Measurements from ENCODE around the gene FBXW4. TPM values are rescaled to one million over a fixed set of nuclear protein-coding genes. Genes with fewer than 3 reads are reported as not detected.
A peak's percentile ranks its signal among the peaks of the same experiment; 100 is the strongest.

Gene FBXW4
- total RNA-seq, 1 donor from 2014 or later: 21.9 TPM

DNA sequence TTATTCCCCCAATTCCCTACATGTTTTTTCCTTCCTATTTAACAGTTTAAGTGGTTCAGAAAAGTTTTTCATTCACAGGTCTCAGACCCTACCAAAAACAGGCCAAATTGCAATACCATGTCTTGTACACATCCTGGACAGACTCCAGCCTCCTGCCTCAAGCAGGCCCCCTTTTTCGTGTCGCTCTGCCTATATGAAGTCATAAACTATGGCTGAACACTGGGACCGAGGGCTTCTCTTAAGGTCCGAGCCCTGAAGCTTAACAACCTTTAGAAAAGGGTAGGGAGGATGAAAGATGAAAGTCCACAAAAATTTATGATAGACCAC is 1.4 kb downstream of the FBXW4 start:
- H3K9ac ChIP-seq (ENCODE audit: low read length): peak overlapping the region; percentile 99
- no peaks in the 10 kb centered on the region for H3K36me3 ChIP-seq (ENCODE audit: insufficient read depth, low read length)
- H3K9me3 ChIP-seq (ENCODE audit: insufficient read depth, low read depth, low read length): no peaks in the 10 kb centered on the region
- Mint-ChIP-seq H3K4me1 (ENCODE audit: low read depth, unreplicated experiment) (peaks cover 23% of the 10 kb centered on the region), H3K9me3 (ENCODE audit: unreplicated experiment) (no peaks in the 10 kb centered on the region), H3K27ac (ENCODE audit: unreplicated experiment) (peak overlapping the region; percentile 90), H3K4me3 (ENCODE audit: unreplicated experiment) (peak overlapping the region; percentile 89), H3K27me3 (ENCODE audit: low read depth, unreplicated experiment) (no peaks in the 10 kb centered on the region), H3K36me3 (ENCODE audit: low read depth, unreplicated experiment) (no peaks in the 10 kb centered on the region)
- peak overlapping the region; percentile 90 for H3K27ac ChIP-seq (ENCODE audit: low read depth, low read length)
- TF ChIP-seq, protein P1, sequence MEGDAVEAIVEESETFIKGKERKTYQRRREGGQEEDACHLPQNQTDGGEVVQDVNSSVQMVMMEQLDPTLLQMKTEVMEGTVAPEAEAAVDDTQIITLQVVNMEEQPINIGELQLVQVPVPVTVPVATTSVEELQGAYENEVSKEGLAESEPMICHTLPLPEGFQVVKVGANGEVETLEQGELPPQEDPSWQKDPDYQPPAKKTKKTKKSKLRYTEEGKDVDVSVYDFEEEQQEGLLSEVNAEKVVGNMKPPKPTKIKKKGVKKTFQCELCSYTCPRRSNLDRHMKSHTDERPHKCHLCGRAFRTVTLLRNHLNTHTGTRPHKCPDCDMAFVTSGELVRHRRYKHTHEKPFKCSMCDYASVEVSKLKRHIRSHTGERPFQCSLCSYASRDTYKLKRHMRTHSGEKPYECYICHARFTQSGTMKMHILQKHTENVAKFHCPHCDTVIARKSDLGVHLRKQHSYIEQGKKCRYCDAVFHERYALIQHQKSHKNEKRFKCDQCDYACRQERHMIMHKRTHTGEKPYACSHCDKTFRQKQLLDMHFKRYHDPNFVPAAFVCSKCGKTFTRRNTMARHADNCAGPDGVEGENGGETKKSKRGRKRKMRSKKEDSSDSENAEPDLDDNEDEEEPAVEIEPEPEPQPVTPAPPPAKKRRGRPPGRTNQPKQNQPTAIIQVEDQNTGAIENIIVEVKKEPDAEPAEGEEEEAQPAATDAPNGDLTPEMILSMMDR (IDR thresholded peaks at IDR 0.05; ENCODE audit: insufficient read depth, low read depth, low read length): no peak
- TF ChIP-seq EZH2 (IDR thresholded peaks at IDR 0.05; ENCODE audit: insufficient read depth, low read length): no peak
- H3K4me2 ChIP-seq (ENCODE audit: low read length): peak overlapping the region; percentile 98
- no peaks in the 10 kb centered on the region for H3K27me3 ChIP-seq (ENCODE audit: insufficient read depth, low read length)
- H2AFZ ChIP-seq (ENCODE audit: low read depth, low read length): peak overlapping the region; percentile 97
- peak overlapping the region; percentile 78 for H3K4me3 ChIP-seq (ENCODE audit: insufficient read depth, low read depth, low read length)
- peaks cover 53% of the 10 kb centered on the region for H3K79me2 ChIP-seq (ENCODE audit: insufficient read depth, low read length)
- FAIRE-seq (no peak), DNase-seq (ENCODE audit: low read depth) (peak; percentile 50)
- H4K20me1 ChIP-seq (ENCODE audit: insufficient read depth, low read length): no peaks in the 10 kb centered on the region
- peaks cover 4% of the 10 kb centered on the region for H3K4me1 ChIP-seq (ENCODE audit: insufficient read depth, low read length)

DNA sequence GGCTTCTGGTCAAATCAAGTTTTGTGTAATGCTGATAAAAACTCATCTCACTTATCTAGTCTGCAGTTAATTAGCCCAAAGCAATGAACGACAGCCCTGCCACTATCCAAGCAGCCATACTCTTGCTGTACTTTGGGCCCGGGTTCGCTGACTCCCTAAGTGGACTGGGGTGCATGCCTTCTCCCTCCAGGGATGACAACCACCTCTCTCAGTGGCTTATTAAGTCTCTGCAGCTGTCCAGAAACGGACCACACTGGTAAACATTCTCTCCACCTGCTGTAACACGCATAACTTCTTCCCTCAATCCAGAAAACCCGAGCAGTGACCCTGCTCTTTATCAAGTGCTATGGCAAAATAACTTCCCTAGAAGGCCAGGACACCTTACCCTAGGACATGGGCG is 3.9 kb downstream of the FBXW4 start:
- DNase-seq (ENCODE audit: low read depth): no peak
- Histone ChIP-seq H3K79me2 (ENCODE audit: insufficient read depth, low read length) (peaks cover 65% of the 10 kb centered on the region), H3K4me3 (ENCODE audit: insufficient read depth, low read depth, low read length) (no peak overlapping the region)

DNA sequence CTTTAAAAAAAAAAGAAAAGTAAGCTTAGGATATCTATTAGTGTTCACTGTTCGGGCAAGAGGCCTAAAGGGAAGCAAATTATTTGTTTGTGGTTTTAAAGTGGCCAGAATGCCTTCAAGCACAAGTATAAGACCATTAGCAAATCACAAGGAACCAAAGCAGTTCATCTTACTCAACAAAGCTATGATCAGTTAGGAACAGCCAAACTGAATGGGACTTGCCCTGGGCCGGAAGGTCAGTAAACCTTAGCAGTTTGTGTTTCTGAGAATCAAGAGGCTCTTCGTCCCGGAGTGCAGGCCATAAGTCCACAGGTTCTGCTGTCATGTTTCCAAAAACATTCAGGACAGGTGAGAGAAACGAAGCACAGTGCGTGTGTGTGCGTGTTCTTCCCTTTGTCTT is 4.5 kb downstream of the FBXW4 start:
- H3K27ac ChIP-seq (ENCODE audit: low read depth, low read length): no peak overlapping the region
- Mint-ChIP-seq H3K27me3 (ENCODE audit: low read depth, unreplicated experiment) (no peaks in the 10 kb centered on the region), H3K36me3 (ENCODE audit: low read depth, unreplicated experiment) (no peaks in the 10 kb centered on the region), H3K27ac (ENCODE audit: unreplicated experiment) (no peak overlapping the region), H3K4me1 (ENCODE audit: low read depth, unreplicated experiment) (peaks cover 33% of the 10 kb centered on the region), H3K4me3 (ENCODE audit: unreplicated experiment) (no peak overlapping the region), H3K9me3 (ENCODE audit: unreplicated experiment) (no peaks in the 10 kb centered on the region)
- no peaks in the 10 kb centered on the region for H3K36me3 ChIP-seq (ENCODE audit: insufficient read depth, low read length)
- H3K4me1 ChIP-seq (ENCODE audit: insufficient read depth, low read length): peaks cover 18% of the 10 kb centered on the region
- H4K20me1 ChIP-seq (ENCODE audit: insufficient read depth, low read length): peaks cover 11% of the 10 kb centered on the region
- FAIRE-seq: no peak
- TF ChIP-seq EZH2 (IDR thresholded peaks at IDR 0.05; ENCODE audit: insufficient read depth, low read length): no peak
- TF ChIP-seq, protein P1 (IDR thresholded peaks at IDR 0.05; ENCODE audit: insufficient read depth, low read depth, low read length): no peak
- no peaks in the 10 kb centered on the region for H3K27me3 ChIP-seq (ENCODE audit: insufficient read depth, low read length)
- DNase-seq (ENCODE audit: low read depth): peak; percentile 49
- peaks cover 60% of the 10 kb centered on the region for H3K79me2 ChIP-seq (ENCODE audit: insufficient read depth, low read length)
- H3K4me2 ChIP-seq (ENCODE audit: low read length): no peak overlapping the region
- H3K4me3 ChIP-seq (ENCODE audit: insufficient read depth, low read depth, low read length): no peak overlapping the region
- no peak overlapping the region for H2AFZ ChIP-seq (ENCODE audit: low read depth, low read length)
- H3K9ac ChIP-seq (ENCODE audit: low read length): no peak overlapping the region
- no peaks in the 10 kb centered on the region for H3K9me3 ChIP-seq (ENCODE audit: insufficient read depth, low read depth, low read length)

More for the DNA sequence above, 3.9 kb downstream of the FBXW4 start:
- Histone ChIP-seq H4K20me1 (ENCODE audit: insufficient read depth, low read length) (peaks cover 11% of the 10 kb centered on the region), H3K9ac (ENCODE audit: low read length) (no peak overlapping the region), H3K4me2 (ENCODE audit: low read length) (no peak overlapping the region), H2AFZ (ENCODE audit: low read depth, low read length) (no peak overlapping the region), H3K4me1 (ENCODE audit: insufficient read depth, low read length) (peaks cover 16% of the 10 kb centered on the region), H3K9me3 (ENCODE audit: insufficient read depth, low read depth, low read length) (no peaks in the 10 kb centered on the region), H3K27me3 (ENCODE audit: insufficient read depth, low read length) (no peaks in the 10 kb centered on the region), H3K27ac (ENCODE audit: low read depth, low read length) (no peak overlapping the region), H3K36me3 (ENCODE audit: insufficient read depth, low read length) (no peaks in the 10 kb centered on the region)
- Mint-ChIP-seq H3K27me3 (ENCODE audit: low read depth, unreplicated experiment) (no peaks in the 10 kb centered on the region), H3K4me3 (ENCODE audit: unreplicated experiment) (no peak overlapping the region), H3K36me3 (ENCODE audit: low read depth, unreplicated experiment) (no peaks in the 10 kb centered on the region), H3K27ac (ENCODE audit: unreplicated experiment) (no peak overlapping the region), H3K4me1 (ENCODE audit: low read depth, unreplicated experiment) (peaks cover 33% of the 10 kb centered on the region), H3K9me3 (ENCODE audit: unreplicated experiment) (no peaks in the 10 kb centered on the region)
- no peak for FAIRE-seq
- TF ChIP-seq EZH2 (IDR thresholded peaks at IDR 0.05; ENCODE audit: insufficient read depth, low read length): no peak
- TF ChIP-seq, protein P1 (IDR thresholded peaks at IDR 0.05; ENCODE audit: insufficient read depth, low read depth, low read length): no peak

Data from astrocyte (in vitro differentiated cells and primary cell).